ENCODE data around the gene OR51D1.

The OR51D1 gene

GRCh38 chr11:4626207-4627099 lies 10.8 kb upstream of the OR51D1 start:
- no peak for DNase-seq (ENCODE audit: low spot score)
- TF ChIP-seq CTCF (IDR thresholded peaks at IDR 0.05; ENCODE audit: borderline replicate concordance, control extremely low read depth, extremely low read depth, insufficient read depth, missing control alignments): peak; percentile 47
- in situ Hi-C loops (cut with MboI; ENCODE audit: low sequenced_read_pairs, unreplicated experiment): loop anchor here (25.0 kb wide), 1 partner anchor 761 kb away; the partner anchor contains the start of gene OR51M1

- in situ Hi-C loops (cut with MboI; ENCODE audit: low sequenced_read_pairs, unreplicated experiment): loop anchor here (25.0 kb wide), 1 partner anchor 751 kb away; the partner anchor contains the start of gene OR51M1
- DNase-seq (ENCODE audit: low spot score): no peak
- TF ChIP-seq CTCF (IDR thresholded peaks at IDR 0.05; ENCODE audit: borderline replicate concordance, control extremely low read depth, extremely low read depth, insufficient read depth, missing control alignments): no peak
Measured at GRCh38 chr11:4636136-4636535, 1.1 kb upstream of the OR51D1 start.

GRCh38 chr11:4637662-4638047 lies 378 bp downstream of the OR51D1 start:
- TF ChIP-seq CTCF (IDR thresholded peaks at IDR 0.05; ENCODE audit: borderline replicate concordance, control extremely low read depth, extremely low read depth, insufficient read depth, missing control alignments): no peak
- DNase-seq (ENCODE audit: low spot score): no peak
- in situ Hi-C loops (cut with MboI; ENCODE audit: low sequenced_read_pairs, unreplicated experiment): loop anchor here (25.0 kb wide), 1 partner anchor 750 kb away; the partner anchor contains the start of gene OR51M1

- no peak for DNase-seq (ENCODE audit: low spot score)
- in situ Hi-C loops (cut with MboI; ENCODE audit: low sequenced_read_pairs, unreplicated experiment): loop anchor here (10.0 to 25.0 kb wide), 2 partner anchors 365 to 747 kb away; partner anchors contain the start of gene OR51M1
- no peak for TF ChIP-seq CTCF (IDR thresholded peaks at IDR 0.05; ENCODE audit: borderline replicate concordance, control extremely low read depth, extremely low read depth, insufficient read depth, missing control alignments)
Measured at GRCh38 chr11:4639931-4640330, 2.7 kb downstream of the OR51D1 start.

- in situ Hi-C loops (cut with MboI; ENCODE audit: low sequenced_read_pairs, unreplicated experiment): loop anchor here (10.0 to 25.0 kb wide), 2 partner anchors 363 to 746 kb away; partner anchors contain the start of gene OR51M1
Measured at GRCh38 chr11:4641501-4641900, 4.2 kb downstream of the OR51D1 start.

GRCh38 chr11:4642043-4642442 lies 4.8 kb downstream of the OR51D1 start:
- TF ChIP-seq CTCF (IDR thresholded peaks at IDR 0.05; ENCODE audit: borderline replicate concordance, control extremely low read depth, extremely low read depth, insufficient read depth, missing control alignments): no peak
- in situ Hi-C loops (cut with MboI; ENCODE audit: low sequenced_read_pairs, unreplicated experiment): loop anchor here (10.0 to 25.0 kb wide), 2 partner anchors 363 to 745 kb away; partner anchors contain the start of gene OR51M1
- no peak for DNase-seq (ENCODE audit: low spot score)

More at GRCh38 chr11:4641501-4641900, 4.2 kb downstream of the OR51D1 start:
- TF ChIP-seq CTCF (IDR thresholded peaks at IDR 0.05; ENCODE audit: borderline replicate concordance, control extremely low read depth, extremely low read depth, insufficient read depth, missing control alignments): no peak
- DNase-seq (ENCODE audit: low spot score): no peak

Data from GM13976 (cell line).